HCT116 (cell line): ENCODE results near the gene CFAP298. TPM values are rescaled to one million over a fixed set of nuclear protein-coding genes. Genes with fewer than 3 reads are reported as not detected.

Experiments
- ATAC-seq: fragments of 200-7000 bp; cut with Tn5 transposase; 2 replicates; pipeline ENCODE4 v1.9.1; 2020; ENCODE audit warnings: mild to moderate bottlenecking, moderate library complexity
- BruUV-seq: library from RNA; stranded (reverse); fragments of 400-500 nt; replicated peaks from 2 replicates; lab custom pipeline; 2021; lab: Mats Ljungman, UMichigan
- CTCF ChIA-PET: fragments of 300-600 bp; sonication (Branson Sonifier 250); formaldehyde crosslinking; loops from one replicate; lab custom pipeline; 2021; ENCODE audit warnings: antibody characterized with exemption; lab: Charles Lee
- POLR2A ChIA-PET: fragments of 300-600, 350-600 bp; sonication (Branson Sonifier 250); formaldehyde crosslinking; loops from one replicate; lab custom pipeline; 2021; ENCODE audit warnings: antibody characterized with exemption; lab: Charles Lee
- RAD21 ChIA-PET, 2 experiments: fragments of 300-600 bp; sonication (Branson Sonifier 250); formaldehyde crosslinking; loops; one replicate each; lab custom pipeline; 2023; ENCODE audit warnings: low total read pairs in 2 of 2; ENCODE audit not compliant: uncharacterized antibody in 2 of 2, unreplicated experiment in 2 of 2, low non-redundant PET in 1 of 2; lab: Charles Lee
- DNase-seq: peaks from one replicate; pipeline ENCODE4 v3.0.0-alpha.2; 2010; ENCODE audit warnings: low read depth, low spot score
- H2AFZ ChIP-seq: fragments of 200-600 bp; shearing (Covaris generic), sonication (generic); 2 replicates; pipeline ENCODE4 v1.6.1; 2017; ENCODE audit warnings: low read depth, mixed run types, mixed read lengths, antibody characterized with exemption, low read length; ENCODE audit not compliant: poor library complexity, severe bottlenecking
- H3K27ac ChIP-seq: 2 replicates; pipeline ENCODE4 v1.5.1; 2012; ENCODE audit warnings: low read depth, low read length
- H3K27me3 ChIP-seq: fragments of 200-600 bp; sonication (generic); 2 replicates; pipeline ENCODE4 v1.6.1; 2016; ENCODE audit warnings: mixed run types, low read length, mixed read lengths; ENCODE audit not compliant: insufficient read depth
- H3K36me3 ChIP-seq, 2 experiments: fragments of 200-500 bp in 1 of 2; fragments of 200-600 bp in 1 of 2; sonication (Bioruptor generic) in 1 of 2; sonication (generic) in 1 of 2; 2 replicates each; pipeline versions ENCODE4 v1.5.1 to v1.6.1; 2014 to 2016; ENCODE audit warnings: low read length in 2 of 2, inconsistent platforms in 1 of 2, mixed read lengths in 1 of 2, mixed run types in 1 of 2; ENCODE audit not compliant: insufficient read depth in 2 of 2, control insufficient read depth in 1 of 2
- H3K4me1 ChIP-seq, 2 experiments: fragments of 200-600 bp in 1 of 2; sonication (generic) in 1 of 2; 2 replicates each; pipeline versions ENCODE4 v1.5.1 to v1.6.1; 2012 to 2017; ENCODE audit warnings: low read length in 2 of 2, inconsistent platforms in 1 of 2, mild to moderate bottlenecking in 1 of 2, mixed read lengths in 1 of 2, mixed run types in 1 of 2, moderate library complexity in 1 of 2; ENCODE audit not compliant: insufficient read depth in 2 of 2, control insufficient read depth in 1 of 2
- H3K4me2 ChIP-seq: fragments of 200-600 bp; sonication (generic); 2 replicates; pipeline ENCODE4 v1.6.1; 2017; ENCODE audit warnings: mixed run types, low read length, mixed read lengths
- H3K4me3 ChIP-seq, 2 experiments: fragments of 200-600 bp in 1 of 2; sonication (generic) in 1 of 2; replicated peaks in 1 of 2; 2 replicates each; pipeline ENCODE4 v1.5.1; 2011 to 2016; ENCODE audit warnings: low read length in 2 of 2, control low read depth in 1 of 2, low read depth in 1 of 2, mild to moderate bottlenecking in 1 of 2, mixed read lengths in 1 of 2, mixed run types in 1 of 2
- H3K79me2 ChIP-seq: fragments of 200-600 bp; sonication (generic); 2 replicates; pipeline ENCODE4 v1.6.1; 2017; ENCODE audit warnings: mild to moderate bottlenecking, mixed run types, low read length, moderate library complexity, mixed read lengths; ENCODE audit not compliant: insufficient read depth
- H3K9ac ChIP-seq: fragments of 200-600 bp; sonication (generic); 2 replicates; pipeline ENCODE4 v1.6.1; 2016; ENCODE audit warnings: low read length, mixed read lengths
- H3K9me2 ChIP-seq: fragments of 200-600 bp; sonication (generic), shearing (Covaris generic); 2 replicates; pipeline ENCODE4 v1.6.1; 2017; ENCODE audit warnings: mixed run types, mild to moderate bottlenecking, moderate library complexity; ENCODE audit not compliant: insufficient read depth
- H3K9me3 ChIP-seq, 2 experiments: fragments of 200-500 bp in 1 of 2; fragments of 200-600 bp in 1 of 2; sonication (Bioruptor generic) in 1 of 2; sonication (generic) in 1 of 2; 2 replicates each; pipeline ENCODE4 v1.6.1; 2014 to 2017; ENCODE audit warnings: low read length in 2 of 2, mixed read lengths in 2 of 2, inconsistent platforms in 1 of 2, low read depth in 1 of 2, mild to moderate bottlenecking in 1 of 2, mixed run types in 1 of 2, moderate library complexity in 1 of 2; ENCODE audit not compliant: control insufficient read depth in 1 of 2, insufficient read depth in 1 of 2
- H4K20me1 ChIP-seq: fragments of 200-600 bp; sonication (generic), shearing (Covaris generic); 2 replicates; pipeline ENCODE4 v1.6.1; 2017; ENCODE audit warnings: mixed run types, mild to moderate bottlenecking, moderate library complexity; ENCODE audit not compliant: insufficient read depth
- CEBPB ChIP-seq: IDR thresholded peaks from 2 replicates; pipeline ENCODE4 v1.6.1; 2012; ENCODE audit warnings: low read depth
- EGR1 ChIP-seq: IDR thresholded peaks from 2 replicates; pipeline ENCODE4 v1.6.1; 2012; ENCODE audit warnings: low read depth
- FOSL1 ChIP-seq: IDR thresholded peaks from 2 replicates; pipeline ENCODE4 v1.6.1; 2012; ENCODE audit warnings: low read depth
- POLR2A ChIP-seq: IDR thresholded peaks from 2 replicates; pipeline ENCODE4 v1.7.0; 2011; ENCODE audit warnings: borderline replicate concordance; ENCODE audit not compliant: insufficient read depth, insufficient read length; ENCODE audit errors: extremely low read depth
- POLR2AphosphoS5 ChIP-seq: IDR thresholded peaks from 2 replicates; pipeline ENCODE4 v1.6.1; 2011; ENCODE audit warnings: mild to moderate bottlenecking, low read depth, low read length, moderate library complexity
- RAD21 ChIP-seq: IDR thresholded peaks from 2 replicates; pipeline ENCODE4 v1.6.1; 2012; ENCODE audit warnings: low read depth, mild to moderate bottlenecking
- REST ChIP-seq: IDR thresholded peaks from 2 replicates; pipeline ENCODE4 v1.6.1; 2012; ENCODE audit warnings: low read depth
- ZNF274 ChIP-seq: fragments of 200-500 bp; sonication (Bioruptor generic); IDR thresholded peaks from 2 replicates; pipeline ENCODE4 v1.6.1; 2014; ENCODE audit warnings: mild to moderate bottlenecking, low read depth, low read length, inconsistent platforms
- intact Hi-C: fragments of 100-400 bp; cut with micrococcal nuclease; formaldehyde crosslinking; loops from 2 replicates; pipeline ENCODE4 v1.10.0; 2022
- total RNA-seq: library from RNA; stranded (reverse); gene quantifications from one replicate; pipeline ENCODE4 v1.2.1, GENCODE V29; 2021; ENCODE audit not compliant: unreplicated experiment

The CFAP298 gene
- total RNA-seq, 1 experiment from 2014 or later = 58.2 TPM

DNA sequence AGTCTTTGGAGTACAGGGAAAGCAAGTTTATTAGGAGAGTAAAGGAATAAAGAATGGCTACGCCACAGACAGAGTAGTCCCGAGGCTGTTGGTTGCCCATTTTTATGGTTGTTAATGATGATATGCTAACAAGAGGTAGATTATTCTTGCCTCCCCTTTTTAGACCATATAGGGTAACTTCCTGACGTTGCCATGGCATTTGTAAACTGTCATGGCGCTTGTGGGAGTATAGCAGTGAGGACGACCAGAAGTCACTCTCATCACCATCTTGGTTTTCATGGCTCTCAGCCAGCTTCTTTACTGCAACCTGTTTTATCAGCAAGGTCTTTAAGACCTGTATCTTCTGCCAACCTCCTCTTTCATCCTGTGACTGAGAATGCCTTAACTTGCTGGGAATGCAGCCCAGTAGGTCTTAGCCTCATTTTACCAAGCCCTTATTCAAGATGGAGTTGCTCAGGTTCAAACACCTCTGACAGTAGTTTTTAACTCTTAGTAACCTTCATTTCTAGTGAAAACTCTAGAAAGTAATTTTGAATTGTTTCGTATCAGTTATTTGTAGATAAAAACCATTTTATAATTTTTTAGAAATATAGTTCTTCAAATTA, 53.1 kb downstream of the CFAP298 start:
- H3K36me3 ChIP-seq = no peaks in the 10 kb centered on the region
- H3K9ac ChIP-seq = no peak overlapping the region
- no peaks in the 10 kb centered on the region for H4K20me1 ChIP-seq
- DNase-seq (no peak), ATAC-seq (no peak)
- no peaks in the 10 kb centered on the region; a peak in 1 of 4 replicates for H3K9me3 ChIP-seq
- H3K4me2 ChIP-seq = no peak overlapping the region
- no peaks in the 10 kb centered on the region for H3K79me2 ChIP-seq
- no peak overlapping the region for H3K4me3 ChIP-seq
- POLR2A ChIA-PET = no interaction called here
- H3K27ac ChIP-seq = no peak overlapping the region
- no peaks in the 10 kb centered on the region for H3K4me1 ChIP-seq
- no peaks in the 10 kb centered on the region for H3K9me2 ChIP-seq
- CTCF ChIA-PET = no interaction called here
- RAD21 ChIA-PET = no interaction called here
- H3K27me3 ChIP-seq = no peaks in the 10 kb centered on the region
- intact Hi-C loops = no loop called here
- H2AFZ ChIP-seq = no peak overlapping the region
- no TSS peak for BruUV-seq
- TF ChIP-seq EGR1 (no peak), FOSL1 (no peak), RAD21 (no peak), CEBPB (no peak), POLR2A (no peak), ZNF274 (no peak), POLR2AphosphoS5 (no peak)

- H3K9ac ChIP-seq = no peak overlapping the region
- H3K9me3 ChIP-seq = no peaks in the 10 kb centered on the region
- no TSS peak for BruUV-seq
- intact Hi-C loops = no loop called here
- H3K4me3 ChIP-seq = no peak overlapping the region
- no peak for ATAC-seq
- H3K4me2 ChIP-seq = no peak overlapping the region
- H3K9me2 ChIP-seq = no peaks in the 10 kb centered on the region
- H3K36me3 ChIP-seq = no peaks in the 10 kb centered on the region
- CTCF ChIA-PET = no interaction called here
- RAD21 ChIA-PET = no interaction called here
- no peaks in the 10 kb centered on the region for H3K4me1 ChIP-seq
- H3K27ac ChIP-seq = no peak overlapping the region
- H3K27me3 ChIP-seq = no peaks in the 10 kb centered on the region
- POLR2A ChIA-PET = no interaction called here
- no peaks in the 10 kb centered on the region for H4K20me1 ChIP-seq
- H3K79me2 ChIP-seq = no peaks in the 10 kb centered on the region
- no peak overlapping the region for H2AFZ ChIP-seq
- TF ChIP-seq EGR1 (no peak), REST (no peak)
- DNase-seq = no peak
These were observed 54.1 kb downstream of the CFAP298 start for GRCh38 chr21:32558106-32558505.
